A673 (cell line): Measurements from ENCODE around the gene RBP4. TPM values are rescaled to one million over a fixed set of nuclear protein-coding genes. Genes with fewer than 3 reads are reported as not detected.
A peak's percentile ranks its signal among the peaks of the same experiment; 100 is the strongest.

ENCODE experiments used
- BruUV-seq: library from RNA; stranded (reverse); fragments of 400-500 nt; replicated peaks from 2 replicates; lab custom pipeline; 2021; lab: Mats Ljungman, UMichigan
- CTCF ChIA-PET: fragments of 300-600 bp; sonication (Branson Sonifier 250); formaldehyde crosslinking; loops from one replicate; lab custom pipeline; 2022; ENCODE audit warnings: antibody characterized with exemption; lab: Charles Lee
- POLR2A ChIA-PET: fragments of 300-600 bp; sonication (Branson Sonifier 250); formaldehyde crosslinking; loops from one replicate; lab custom pipeline; 2022; ENCODE audit warnings: antibody characterized with exemption; ENCODE audit not compliant: low non-redundant PET; lab: Charles Lee
- DNase-seq: peaks from one replicate; pipeline ENCODE4 v3.0.0-alpha.2; 2015; ENCODE audit warnings: low spot score
- H3K27ac ChIP-seq: fragments of 200-600 bp; sonication (generic); 2 replicates; pipeline ENCODE4 v1.5.1; 2016; ENCODE audit warnings: mixed run types, low read depth, mild to moderate bottlenecking, mixed read lengths, antibody characterized with exemption, low read length; ENCODE audit not compliant: poor library complexity, severe bottlenecking
- H3K27me3 ChIP-seq: fragments of 200-600 bp; sonication (generic); replicated peaks from 2 replicates; pipeline ENCODE4 v1.6.1; 2017; ENCODE audit warnings: mixed run types, low read depth, mild to moderate bottlenecking, mixed read lengths, antibody characterized with exemption, low read length; ENCODE audit not compliant: insufficient read depth, poor library complexity
- H3K36me3 ChIP-seq: fragments of 200-600 bp; sonication (generic); 2 replicates; pipeline ENCODE4 v1.6.1; 2016; ENCODE audit warnings: mixed run types, mild to moderate bottlenecking, mixed read lengths, antibody characterized with exemption, low read length; ENCODE audit not compliant: insufficient read depth, poor library complexity, severe bottlenecking
- H3K4me1 ChIP-seq: fragments of 200-600 bp; sonication (generic); 2 replicates; pipeline ENCODE4 v1.6.1; 2017; ENCODE audit warnings: mixed run types, mild to moderate bottlenecking, mixed read lengths, antibody characterized with exemption, low read length; ENCODE audit not compliant: insufficient read depth, poor library complexity, severe bottlenecking
- H3K4me3 ChIP-seq: fragments of 200-600 bp; sonication (generic); 2 replicates; pipeline ENCODE4 v1.5.1; 2016; ENCODE audit warnings: low read depth, mixed run types, mild to moderate bottlenecking, mixed read lengths, low read length; ENCODE audit not compliant: poor library complexity, severe bottlenecking
- H3K9me3 ChIP-seq: fragments of 200-600 bp; sonication (generic); 2 replicates; pipeline ENCODE4 v1.6.1; 2016; ENCODE audit warnings: mixed run types, low read depth, mild to moderate bottlenecking, mixed read lengths, antibody characterized with exemption, low read length; ENCODE audit not compliant: poor library complexity, severe bottlenecking
- EZH2 ChIP-seq: fragments of 200-600 bp; sonication (generic); IDR thresholded peaks from 2 replicates; pipeline ENCODE4 v1.6.1; 2017; ENCODE audit warnings: borderline replicate concordance, low read depth, mild to moderate bottlenecking, mixed read lengths, antibody characterized with exemption, low read length; ENCODE audit not compliant: poor library complexity, severe bottlenecking
- intact Hi-C: fragments of 100-400 bp; cut with micrococcal nuclease; formaldehyde crosslinking; loops from one replicate; pipeline ENCODE4 v1.10.0; 2022; ENCODE audit not compliant: unreplicated experiment
- total RNA-seq: library from RNA; stranded (reverse); gene quantifications from 2 replicates; pipeline ENCODE4 v1.2.3, GENCODE V29; 2021
- TF ChIP-seq, protein P1 (sequence below): fragments of 300-800, 200-600 bp; sonication (generic); conservative IDR thresholded peaks from 2 replicates; pipeline ENCODE4 v1.5.1; 2017; ENCODE audit warnings: low read depth, mild to moderate bottlenecking, antibody characterized with exemption, low read length, moderate library complexity, mixed read lengths

RBP4 gene
- total RNA-seq, 1 experiment from 2014 or later: not detected

DNA sequence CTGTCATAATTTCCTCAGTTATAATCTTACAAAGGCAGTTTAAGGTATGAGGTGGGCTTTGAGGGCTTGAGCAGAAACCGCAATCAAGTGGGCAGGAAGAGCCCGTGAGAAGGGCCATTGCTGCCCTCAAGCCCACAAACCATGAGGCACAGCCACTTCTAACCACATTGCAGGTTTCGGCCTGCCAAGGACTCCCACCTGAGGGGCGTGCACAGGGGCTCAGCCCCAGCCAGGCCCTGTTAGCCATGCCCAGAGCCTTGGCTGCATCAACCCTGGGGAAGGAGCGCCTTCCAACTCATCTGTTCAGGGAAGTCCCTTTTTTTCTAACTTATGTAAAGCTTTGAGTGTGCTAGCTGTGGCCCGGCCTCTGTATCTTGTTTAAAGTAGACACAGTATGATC is 40.5 kb downstream of the RBP4 start:
- intact Hi-C loops: no loop called here
- H3K9me3 ChIP-seq: no peaks in the 10 kb centered on the region
- no peak overlapping the region for H3K4me3 ChIP-seq
- ChIA-PET CTCF (no interaction called here), POLR2A (no interaction called here)
- no peaks in the 10 kb centered on the region for H3K4me1 ChIP-seq
- H3K27me3 ChIP-seq: peaks cover 12% of the 10 kb centered on the region
- DNase-seq: no peak
- H3K27ac ChIP-seq: no peak overlapping the region
- BruUV-seq: no TSS peak
- TF ChIP-seq, protein P1, sequence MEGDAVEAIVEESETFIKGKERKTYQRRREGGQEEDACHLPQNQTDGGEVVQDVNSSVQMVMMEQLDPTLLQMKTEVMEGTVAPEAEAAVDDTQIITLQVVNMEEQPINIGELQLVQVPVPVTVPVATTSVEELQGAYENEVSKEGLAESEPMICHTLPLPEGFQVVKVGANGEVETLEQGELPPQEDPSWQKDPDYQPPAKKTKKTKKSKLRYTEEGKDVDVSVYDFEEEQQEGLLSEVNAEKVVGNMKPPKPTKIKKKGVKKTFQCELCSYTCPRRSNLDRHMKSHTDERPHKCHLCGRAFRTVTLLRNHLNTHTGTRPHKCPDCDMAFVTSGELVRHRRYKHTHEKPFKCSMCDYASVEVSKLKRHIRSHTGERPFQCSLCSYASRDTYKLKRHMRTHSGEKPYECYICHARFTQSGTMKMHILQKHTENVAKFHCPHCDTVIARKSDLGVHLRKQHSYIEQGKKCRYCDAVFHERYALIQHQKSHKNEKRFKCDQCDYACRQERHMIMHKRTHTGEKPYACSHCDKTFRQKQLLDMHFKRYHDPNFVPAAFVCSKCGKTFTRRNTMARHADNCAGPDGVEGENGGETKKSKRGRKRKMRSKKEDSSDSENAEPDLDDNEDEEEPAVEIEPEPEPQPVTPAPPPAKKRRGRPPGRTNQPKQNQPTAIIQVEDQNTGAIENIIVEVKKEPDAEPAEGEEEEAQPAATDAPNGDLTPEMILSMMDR: no peak
- no peak for TF ChIP-seq EZH2
- H3K36me3 ChIP-seq: no peaks in the 10 kb centered on the region

DNA sequence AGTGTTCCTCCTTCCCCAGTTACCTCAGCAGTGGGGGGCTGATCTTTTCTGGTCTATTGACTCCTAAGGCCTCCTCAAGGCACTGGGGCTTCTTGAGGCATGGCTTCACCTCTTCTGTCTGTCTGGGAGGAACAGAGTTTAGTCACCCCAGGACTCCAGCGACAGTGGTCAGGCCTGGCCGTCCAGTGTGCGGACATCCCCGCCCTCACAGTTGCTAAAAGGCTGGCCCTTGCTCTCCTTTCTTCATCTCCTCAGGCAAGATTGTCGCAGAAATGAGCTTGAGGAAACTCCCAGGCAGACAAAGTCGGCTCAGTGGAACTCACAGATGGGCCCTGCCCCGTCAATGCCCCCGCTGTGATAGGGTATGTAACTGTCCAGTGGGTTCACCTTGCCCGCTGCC is 41.5 kb downstream of the RBP4 start:
- POLR2A ChIA-PET: interaction anchor here (0.6 kb wide), 1 partner anchor 295 kb away, joined by 4 read pairs; no protein-coding TSS in a partner anchor
- Histone ChIP-seq H3K4me3 (no peak overlapping the region), H3K4me1 (no peaks in the 10 kb centered on the region), H3K36me3 (no peaks in the 10 kb centered on the region), H3K27ac (no peak overlapping the region), H3K9me3 (no peaks in the 10 kb centered on the region), H3K27me3 (peaks cover 3% of the 10 kb centered on the region)
- no peak for TF ChIP-seq EZH2
- TF ChIP-seq, protein P1: no peak
- no TSS peak for BruUV-seq
- intact Hi-C loops: no loop called here
- CTCF ChIA-PET: no interaction called here
- DNase-seq: no peak

DNA sequence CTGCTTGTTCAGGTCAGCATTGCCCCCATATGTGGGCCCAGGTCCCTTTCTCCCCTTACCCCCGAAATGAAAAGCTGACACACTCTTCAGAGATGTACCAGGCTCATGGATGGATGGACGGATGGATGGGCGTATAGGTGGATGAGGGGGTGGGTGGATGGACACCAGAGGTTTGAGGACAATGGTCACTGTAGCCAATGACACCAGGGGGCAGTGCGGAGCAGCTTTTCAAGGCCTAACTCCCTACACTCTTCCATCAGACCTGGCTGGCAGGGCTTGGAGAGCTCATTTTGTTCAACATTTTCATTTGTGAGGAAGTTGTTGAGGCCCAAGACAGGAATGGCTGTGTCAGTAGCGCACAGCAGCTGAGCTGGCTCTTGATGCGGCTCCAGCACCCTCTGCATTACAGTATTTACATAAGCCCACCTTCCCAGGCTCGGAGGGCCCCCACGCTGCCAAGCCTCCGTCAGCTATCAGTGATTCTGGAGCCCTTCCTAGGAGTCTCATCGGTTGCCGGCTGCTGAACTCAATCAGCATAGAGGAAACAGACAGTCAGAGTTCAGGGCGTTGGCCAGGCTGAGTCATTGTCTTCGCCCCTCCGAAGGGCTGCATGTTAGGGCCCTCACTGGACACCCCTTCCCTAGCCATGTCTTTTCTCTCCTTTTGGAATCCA is 46.1 kb downstream of the RBP4 start:
- Histone ChIP-seq H3K27ac (no peak overlapping the region), H3K27me3 (no peaks in the 10 kb centered on the region), H3K36me3 (no peaks in the 10 kb centered on the region), H3K4me1 (no peaks in the 10 kb centered on the region), H3K9me3 (no peaks in the 10 kb centered on the region), H3K4me3 (no peak overlapping the region)
- TF ChIP-seq, protein P1: peak; percentile 79
- no peak for TF ChIP-seq EZH2
- CTCF ChIA-PET: interaction anchor here (0.5 to 1.8 kb wide), 7 partner anchors 14 to 304 kb away, joined by 3 to 21 read pairs (median 5); no protein-coding TSS in a partner anchor
- DNase-seq: peak; percentile 76
- POLR2A ChIA-PET: interaction anchor here (0.5 kb wide), 1 partner anchor 10 kb away, joined by 3 read pairs; no protein-coding TSS in a partner anchor
- no TSS peak for BruUV-seq
- intact Hi-C loops: loop anchor here (2.0 kb wide), 3 partner anchors 126 to 304 kb away; no protein-coding TSS in a partner anchor
